A673 (cell line): Measurements from ENCODE around the gene DUSP15.

Experiments used
- CTCF ChIP-seq: fragments of 300-800, 200-600 bp; sonication (generic); conservative IDR thresholded peaks from 2 replicates; pipeline ENCODE4 v1.5.1; 2017; ENCODE audit warnings: low read depth, mild to moderate bottlenecking, antibody characterized with exemption, low read length, moderate library complexity, mixed read lengths
- EZH2 ChIP-seq: fragments of 200-600 bp; sonication (generic); IDR thresholded peaks from 2 replicates; pipeline ENCODE4 v1.6.1; 2017; ENCODE audit warnings: borderline replicate concordance, low read depth, mild to moderate bottlenecking, mixed read lengths, antibody characterized with exemption, low read length; ENCODE audit not compliant: poor library complexity, severe bottlenecking

GRCh38 chr20:31896049-31896448, 25.7 kb upstream of the DUSP15 start:
- TF ChIP-seq CTCF (no peak), EZH2 (no peak)
